Epithelial cell of proximal tubule (primary cell): ENCODE data around the gene RPUSD2. TPM values are rescaled to one million over a fixed set of nuclear protein-coding genes. Genes with fewer than 3 reads are reported as not detected.

ENCODE experiments used
- DNase-seq: peaks from one replicate; pipeline ENCODE4 v3.0.0-alpha.2; 2011; ENCODE audit warnings: low read depth
- H3K4me3 ChIP-seq: 2 replicates; pipeline ENCODE4 v1.5.1; 2011; ENCODE audit warnings: low read depth, mild to moderate bottlenecking, low read length
- total RNA-seq: library from RNA; depleted of rRNA; stranded (reverse); fragments of >200 nt; gene quantifications from 2 replicates; pipeline ENCODE4 v1.2.3, GENCODE V29; 2015
- TF ChIP-seq, protein P1 (sequence below): conservative IDR thresholded peaks from 2 replicates; pipeline ENCODE4 v1.5.1; 2012; ENCODE audit warnings: low read depth, mild to moderate bottlenecking, low read length

The RPUSD2 gene
- total RNA-seq, 1 donor from 2014 or later = 10.1 TPM

GRCh38 chr15:40536501-40536900 lies 32.6 kb upstream of the RPUSD2 start:
- no peak overlapping the region for H3K4me3 ChIP-seq
- DNase-seq = no peak
- TF ChIP-seq, protein P1, sequence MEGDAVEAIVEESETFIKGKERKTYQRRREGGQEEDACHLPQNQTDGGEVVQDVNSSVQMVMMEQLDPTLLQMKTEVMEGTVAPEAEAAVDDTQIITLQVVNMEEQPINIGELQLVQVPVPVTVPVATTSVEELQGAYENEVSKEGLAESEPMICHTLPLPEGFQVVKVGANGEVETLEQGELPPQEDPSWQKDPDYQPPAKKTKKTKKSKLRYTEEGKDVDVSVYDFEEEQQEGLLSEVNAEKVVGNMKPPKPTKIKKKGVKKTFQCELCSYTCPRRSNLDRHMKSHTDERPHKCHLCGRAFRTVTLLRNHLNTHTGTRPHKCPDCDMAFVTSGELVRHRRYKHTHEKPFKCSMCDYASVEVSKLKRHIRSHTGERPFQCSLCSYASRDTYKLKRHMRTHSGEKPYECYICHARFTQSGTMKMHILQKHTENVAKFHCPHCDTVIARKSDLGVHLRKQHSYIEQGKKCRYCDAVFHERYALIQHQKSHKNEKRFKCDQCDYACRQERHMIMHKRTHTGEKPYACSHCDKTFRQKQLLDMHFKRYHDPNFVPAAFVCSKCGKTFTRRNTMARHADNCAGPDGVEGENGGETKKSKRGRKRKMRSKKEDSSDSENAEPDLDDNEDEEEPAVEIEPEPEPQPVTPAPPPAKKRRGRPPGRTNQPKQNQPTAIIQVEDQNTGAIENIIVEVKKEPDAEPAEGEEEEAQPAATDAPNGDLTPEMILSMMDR = no peak

DNA sequence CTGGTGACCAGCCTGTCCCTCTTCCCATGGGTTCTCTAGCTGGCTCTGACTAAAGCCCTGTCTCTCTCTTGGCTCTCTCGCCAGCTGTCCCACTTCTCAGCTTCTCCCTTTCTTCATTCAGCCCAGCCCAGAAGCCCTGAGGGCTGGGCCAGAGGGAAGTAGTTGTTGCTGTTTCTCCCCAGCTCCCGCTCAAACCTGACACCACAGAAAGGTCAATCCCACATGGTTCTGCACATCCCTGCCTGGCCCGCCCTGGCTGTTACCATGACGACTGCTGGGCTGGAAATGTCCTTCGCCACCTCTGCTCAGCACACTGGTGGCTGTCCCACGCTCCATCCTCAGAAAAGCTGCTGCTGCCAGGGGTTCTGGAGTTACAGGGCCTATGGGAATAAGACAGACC lies 30.1 kb upstream of the RPUSD2 start:
- DNase-seq = no peak
- H3K4me3 ChIP-seq = no peak overlapping the region
- TF ChIP-seq, protein P1 = no peak

- H3K4me3 ChIP-seq = no peak overlapping the region
- TF ChIP-seq, protein P1 = no peak
- no peak for DNase-seq
Measured at GRCh38 chr15:40543082-40543481, 26.0 kb upstream of the RPUSD2 start.

- no peak for DNase-seq
- TF ChIP-seq, protein P1 = no peak
- H3K4me3 ChIP-seq = no peak overlapping the region
Measured at GRCh38 chr15:40543631-40544294, 25.3 kb upstream of the RPUSD2 start.

- TF ChIP-seq, protein P1 = no peak
- DNase-seq = no peak
- H3K4me3 ChIP-seq = no peak overlapping the region
Measured at GRCh38 chr15:40545457-40545856, 23.6 kb upstream of the RPUSD2 start.

GRCh38 chr15:40548610-40549009 lies 20.5 kb upstream of the RPUSD2 start:
- TF ChIP-seq, protein P1 = no peak

DNA sequence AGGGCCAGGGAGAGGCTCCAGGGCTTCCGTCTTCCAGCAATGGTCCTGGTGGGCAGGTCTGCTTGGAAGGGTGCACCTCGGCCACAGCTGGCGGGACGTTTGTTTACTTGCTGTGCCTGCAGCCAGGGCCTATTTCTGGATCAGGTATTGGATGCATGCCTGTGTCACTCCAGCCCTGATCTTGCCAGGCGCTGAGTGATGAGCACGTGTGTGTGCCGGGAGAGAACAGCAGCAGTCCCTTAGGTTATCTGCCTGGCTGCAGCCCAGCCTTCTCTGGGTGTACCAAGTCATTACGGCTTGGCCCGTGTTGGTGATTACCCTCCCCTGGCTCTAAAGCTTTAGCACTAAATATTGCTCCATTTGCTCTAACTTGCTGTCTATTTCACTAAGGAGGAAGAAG lies 19.2 kb upstream of the RPUSD2 start:
- TF ChIP-seq, protein P1 = no peak
- DNase-seq = no peak
- no peak overlapping the region for H3K4me3 ChIP-seq

More at GRCh38 chr15:40548610-40549009, 20.5 kb upstream of the RPUSD2 start:
- H3K4me3 ChIP-seq = no peak overlapping the region
- no peak for DNase-seq
